ENCODE data around the gene AMZ2.
"Not testable (repeated sequence)": the region's sequence is repeated elsewhere in the genome, so short reads cannot be mapped to it uniquely, and the experiment has no call there.

The AMZ2 gene

DNA sequence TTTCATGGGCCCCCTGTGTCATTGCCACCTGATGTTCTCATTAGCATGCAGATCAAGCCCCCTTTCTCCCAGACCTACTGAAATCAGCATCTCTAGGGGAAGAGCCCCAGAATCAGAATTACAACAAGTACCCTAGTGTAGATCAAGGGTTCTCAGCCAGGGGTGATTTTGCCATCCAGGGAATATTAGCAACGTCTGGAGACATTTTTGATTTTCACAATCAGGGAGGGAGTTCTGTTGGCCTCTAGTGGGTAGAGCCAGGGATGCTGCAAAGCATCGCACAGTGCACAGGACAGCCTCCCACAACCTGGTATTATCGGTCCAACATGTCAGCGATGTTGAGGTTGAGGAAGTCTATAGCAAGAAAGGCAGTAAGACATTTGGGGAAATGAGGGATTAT, 7.3 kb downstream of the AMZ2 start:
- DNase-seq = no peak

- no peak for DNase-seq
Measured at GRCh38 chr17:68255731-68256538, 8.1 kb downstream of the AMZ2 start.

DNA sequence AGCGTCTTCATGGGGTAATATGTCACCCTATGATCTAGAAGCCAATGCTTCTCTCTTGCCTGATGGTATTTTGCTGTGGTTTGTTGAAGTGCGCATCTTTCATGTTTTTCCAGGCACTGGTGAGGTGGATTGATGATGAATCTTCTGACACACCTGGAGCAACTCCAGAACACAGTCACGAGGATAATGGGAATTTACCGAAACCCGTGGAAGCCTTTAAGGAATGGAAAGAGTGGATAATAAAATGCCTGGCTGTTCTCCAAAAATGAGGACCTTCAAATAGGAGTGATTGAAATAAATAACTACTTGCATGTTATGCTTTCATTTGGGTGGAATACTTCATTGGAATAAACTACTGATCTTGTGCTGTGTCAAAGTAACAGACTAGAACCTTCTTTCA, 8.9 kb downstream of the AMZ2 start:
- not testable (repeated sequence) for DNase-seq

- DNase-seq = no peak
Measured at GRCh38 chr17:68257934-68258333, 10.1 kb downstream of the AMZ2 start.

GRCh38 chr17:68258890-68259647, 11.2 kb downstream of the AMZ2 start:
- not testable (repeated sequence) for DNase-seq

DNA sequence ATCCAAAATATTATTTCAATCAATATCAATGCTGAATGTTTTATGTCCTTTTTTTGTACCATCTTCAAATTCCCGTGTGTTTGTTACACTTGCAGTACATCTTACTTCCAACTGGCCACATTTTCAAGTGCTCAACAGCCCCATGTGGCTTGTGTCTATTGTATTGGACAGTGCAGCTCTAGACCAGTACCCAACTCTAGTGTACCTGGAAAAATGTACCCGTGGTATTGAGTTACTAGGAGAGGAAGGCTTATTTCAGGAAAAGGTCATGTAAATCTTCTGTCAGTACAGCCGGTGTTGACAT, 11.8 kb downstream of the AMZ2 start:
- DNase-seq = not testable (repeated sequence)

GRCh38 chr17:68260051-68260762, 12.4 kb downstream of the AMZ2 start:
- DNase-seq = no peak

GRCh38 chr17:68262467-68262866, 14.6 kb downstream of the AMZ2 start:
- not testable (repeated sequence) for DNase-seq

DNA sequence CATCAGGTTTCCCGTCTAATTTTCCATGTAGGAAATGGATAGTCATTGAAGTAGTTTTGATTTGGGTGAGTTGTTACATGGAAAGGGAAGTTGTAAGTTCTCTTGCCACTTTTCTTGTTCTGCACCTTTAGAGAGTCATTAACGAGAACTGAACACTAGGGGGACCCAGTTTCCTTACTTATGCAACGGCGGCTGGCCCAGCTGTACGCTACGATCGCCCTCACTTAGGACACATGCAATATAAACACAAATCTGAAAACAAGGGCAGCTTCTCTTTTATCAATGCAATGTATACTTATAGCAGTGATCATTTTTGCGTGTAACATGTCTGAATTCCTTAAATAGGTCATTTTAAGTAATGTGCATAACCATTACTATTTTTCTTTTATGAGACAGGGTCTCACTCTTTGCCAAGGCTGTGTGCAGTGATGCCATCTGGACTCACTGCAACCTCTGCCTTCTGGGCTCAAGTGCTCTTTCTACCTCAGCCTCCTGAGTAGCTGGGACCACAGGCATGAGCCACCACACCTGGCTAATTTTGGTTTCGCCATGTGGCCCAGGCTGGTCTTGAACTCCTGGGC, 15.3 kb downstream of the AMZ2 start:
- peak; percentile 45 for DNase-seq

- DNase-seq = not testable (repeated sequence)
Measured at GRCh38 chr17:68265833-68266232, 18.0 kb downstream of the AMZ2 start.

- no peak for DNase-seq
Measured at GRCh38 chr17:68273722-68274121, 25.9 kb downstream of the AMZ2 start.

DNA sequence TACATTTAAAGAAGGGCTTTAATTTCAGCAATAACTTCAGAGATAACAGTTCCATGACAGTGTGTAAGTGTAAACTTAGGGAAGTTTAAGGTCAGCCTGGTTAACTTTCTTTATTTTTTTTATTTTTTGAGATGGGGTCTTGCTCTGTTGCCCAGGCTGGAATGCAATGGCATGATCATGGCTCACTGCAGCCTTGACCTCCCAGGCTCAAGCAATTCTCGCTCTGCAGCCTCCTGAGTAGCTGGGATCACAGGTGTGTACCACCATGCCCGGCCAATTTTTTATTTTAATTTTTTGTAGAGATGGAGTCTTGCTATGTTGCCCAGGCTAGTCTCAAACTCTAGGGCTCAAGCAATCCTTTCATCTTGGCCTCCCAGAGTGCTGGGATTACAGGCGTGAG, 28.5 kb downstream of the AMZ2 start:
- DNase-seq = not testable (repeated sequence)

DNA sequence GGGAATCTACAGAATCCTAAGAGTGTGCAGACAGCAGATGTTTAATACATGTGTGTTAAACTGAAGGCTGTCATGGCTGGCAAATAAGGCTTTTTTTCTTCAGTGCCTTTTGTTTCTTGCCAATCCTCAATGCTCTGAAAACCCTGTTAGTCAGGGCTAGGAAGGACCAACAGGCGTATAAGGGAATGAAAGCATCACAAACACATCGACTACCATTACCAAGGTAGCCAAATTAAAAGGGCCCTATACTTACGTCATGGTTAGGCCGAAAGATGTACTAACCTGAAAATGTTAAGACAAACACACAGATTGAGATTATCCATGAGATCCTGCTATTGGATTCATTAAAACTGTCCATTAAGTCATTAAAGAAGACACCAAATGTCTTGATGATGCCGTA, 30.0 kb downstream of the AMZ2 start:
- no peak for DNase-seq

GRCh38 chr17:68281965-68282364, 34.1 kb downstream of the AMZ2 start:
- not testable (repeated sequence) for DNase-seq

DNA sequence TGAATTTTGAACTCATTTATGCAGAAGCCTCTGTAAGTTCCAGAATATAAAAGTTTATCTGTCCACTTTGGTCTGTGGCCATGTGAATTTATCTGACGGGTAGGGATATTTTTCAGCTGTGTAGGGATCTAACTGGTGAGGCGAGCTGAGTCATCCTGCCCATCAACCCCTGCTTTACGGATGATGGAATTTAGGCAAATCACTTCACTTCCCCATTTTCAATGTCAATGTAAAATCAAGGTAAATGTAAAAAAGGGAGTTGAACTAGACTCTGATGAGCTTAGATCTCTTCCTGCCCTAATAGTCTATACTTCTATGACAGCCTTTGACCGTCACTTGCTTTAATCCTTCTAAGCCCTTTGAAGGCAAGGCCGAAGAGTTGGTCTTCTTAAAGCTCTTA, 40.5 kb downstream of the AMZ2 start:
- DNase-seq = no peak

GRCh38 chr17:68288804-68289203, 41.0 kb downstream of the AMZ2 start:
- DNase-seq = no peak

DNA sequence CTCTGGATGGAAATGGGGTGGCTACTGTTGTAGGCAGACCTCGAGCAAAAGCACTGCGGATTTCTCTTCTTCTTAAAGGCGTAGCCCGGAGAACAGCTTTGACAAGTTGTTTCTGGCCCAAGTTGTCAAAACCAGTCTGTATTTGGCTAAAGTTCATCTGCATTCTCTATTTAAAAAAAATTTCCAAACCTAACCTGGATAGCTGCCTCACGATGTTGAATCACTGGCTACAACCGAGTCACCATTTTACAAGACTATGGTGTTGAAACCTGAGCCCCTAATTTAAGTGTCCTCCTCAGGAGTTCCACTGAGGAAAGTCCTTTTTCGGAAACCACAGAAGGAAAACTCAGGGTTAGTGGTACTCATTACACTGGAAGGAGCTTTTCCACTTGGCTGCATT, 41.6 kb downstream of the AMZ2 start:
- no peak for DNase-seq

DNA sequence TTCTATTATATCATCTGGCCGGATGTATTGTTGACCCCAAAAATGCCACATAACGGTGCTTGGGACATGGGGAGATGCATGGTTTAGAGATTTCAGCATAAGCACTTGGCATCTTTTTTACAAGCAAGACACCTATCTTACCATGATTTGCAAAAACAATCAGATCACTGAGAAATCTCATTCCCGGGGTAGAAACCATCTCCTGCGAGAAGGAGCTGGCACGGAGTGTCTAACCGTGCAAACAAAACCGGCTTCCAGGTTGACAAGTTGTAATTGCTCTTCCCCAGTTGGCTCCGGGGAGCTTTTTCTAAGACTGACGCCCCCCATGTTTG, 42.1 kb downstream of the AMZ2 start:
- no peak for DNase-seq

- no peak for DNase-seq
Measured at GRCh38 chr17:68290268-68290954, 42.6 kb downstream of the AMZ2 start.

GRCh38 chr17:68290955-68291835, 43.4 kb downstream of the AMZ2 start, which contains the start of the genes ARSG and SLC16A6:
ARSG (plus strand) TSS chr17:68291495; CDS start chr17:68307494, 15,999 bp downstream.
SLC16A6 (minus strand) TSS chr17:68291127; CDS start chr17:68278320, 12,807 bp downstream.
- DNase-seq = peak; percentile 16

DNA sequence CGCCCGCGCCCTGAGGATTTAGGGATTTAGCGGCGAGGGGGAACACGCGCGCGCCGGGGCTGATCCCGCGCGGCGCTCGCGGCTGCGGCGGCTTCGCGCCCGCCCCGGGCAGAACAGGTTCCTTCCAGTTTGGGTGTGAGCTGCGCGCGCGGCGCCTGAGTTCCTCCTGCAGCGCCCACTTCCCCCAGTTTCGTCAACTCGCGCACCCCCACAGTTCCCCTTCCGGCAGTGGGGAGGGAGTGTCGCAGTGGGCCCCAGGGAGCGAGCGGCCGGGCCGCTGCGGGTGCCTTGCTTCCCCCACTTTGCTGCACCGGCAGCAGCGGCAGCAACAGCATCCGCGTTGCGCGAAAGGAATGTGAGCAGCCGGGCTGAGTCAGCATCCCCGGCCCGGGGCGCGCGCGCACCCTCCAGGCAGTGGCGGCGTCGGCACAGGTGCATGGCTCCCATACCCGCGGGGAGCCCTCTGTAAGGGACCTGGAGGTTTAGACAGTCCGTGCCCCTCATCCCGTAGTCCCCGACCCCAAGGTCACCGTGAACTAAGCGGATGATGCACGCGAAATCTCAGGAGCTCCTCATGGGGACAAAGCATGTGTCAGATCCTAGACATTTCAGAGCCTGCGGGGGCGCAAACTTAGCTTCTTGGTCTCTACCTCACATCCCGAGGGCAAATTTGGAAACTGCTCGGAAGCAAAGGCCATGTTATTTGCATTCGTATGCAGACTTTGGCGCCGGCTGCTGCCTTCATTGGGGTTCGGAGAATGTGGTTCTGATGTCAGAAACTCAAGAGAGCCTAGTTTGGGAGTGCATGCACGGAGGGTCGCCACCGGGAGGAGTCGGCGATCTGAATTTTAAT, 44.2 kb downstream of the AMZ2 start:
- peak; percentile 34 for DNase-seq

All from NCI-H774 (cell line).